ENCODE results near the gene STAP2. TPM values are rescaled to one million over a fixed set of nuclear protein-coding genes. Genes with fewer than 3 reads are reported as not detected.

Gene STAP2
- total and polyA plus RNA-seq, 10 of the 15 experiments (the other 5 are each of a cell fraction or from before 2014, with no cell fraction given), result 0.84 to 22.4 (median 15.2) TPM

DNA sequence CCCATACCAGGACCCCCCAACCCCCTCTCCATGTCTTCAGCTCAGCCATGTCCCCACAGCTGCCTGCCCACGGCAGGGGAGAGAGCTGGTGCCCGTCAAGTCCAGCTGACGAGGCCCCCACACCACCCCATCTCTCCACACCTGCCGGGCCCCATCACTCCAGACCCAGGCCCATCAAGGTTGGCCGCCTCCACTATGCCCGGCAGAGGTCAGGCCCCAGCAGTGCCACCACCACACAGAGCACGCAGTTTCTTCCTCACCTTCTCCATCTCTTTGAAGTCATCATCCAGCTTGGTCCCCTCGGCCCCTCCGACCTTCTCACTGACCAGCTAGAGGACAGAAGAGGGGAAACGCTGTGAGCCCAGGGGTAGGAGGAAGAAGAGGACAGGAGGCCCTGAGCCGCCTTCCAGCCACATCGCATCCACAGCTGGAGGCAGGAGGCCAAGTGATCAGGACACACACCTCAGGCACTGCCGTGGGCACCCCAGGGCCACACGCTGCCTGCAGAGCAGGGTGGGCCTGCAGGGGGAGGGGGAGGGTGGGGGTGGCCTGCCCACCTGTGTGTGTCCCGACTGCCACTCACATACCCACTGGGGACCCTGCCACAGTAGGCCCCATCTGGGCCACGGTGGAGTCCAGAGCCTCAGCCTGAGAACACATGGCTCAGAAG lies 28.2 kb upstream of the STAP2 start:
- Histone ChIP-seq H2AFZ (ENCODE audit: control insufficient read depth, low read depth, low read length) (no peak overlapping the region), H3K4me2 (ENCODE audit: control insufficient read depth, insufficient read depth) (no peak overlapping the region), H3K4me1 (ENCODE audit: control insufficient read depth, insufficient read depth, low read length) (peaks cover 39% of the 10 kb centered on the region), H3K27me3 (replicated peaks in 1 of 2; ENCODE audit: control insufficient read depth in 2 of 2, insufficient read depth in 2 of 2, low read length in 1 of 2) (no peaks in the 10 kb centered on the region), H3K9me3 (replicated peaks; ENCODE audit: control insufficient read depth, insufficient read depth, low read length) (no peaks in the 10 kb centered on the region), H3K4me3 (no peak overlapping the region), H3K36me3 (ENCODE audit: control insufficient read depth in 2 of 2, insufficient read depth in 2 of 2, low read length in 1 of 2) (peaks cover 20 to 49% of the 10 kb centered on the region in 2 experiments; a peak in 3 of 4 replicates), H3K27ac (ENCODE audit: control insufficient read depth, insufficient read depth) (no peak overlapping the region), H3K9ac (ENCODE audit: control insufficient read depth, insufficient read depth, low read length) (no peak overlapping the region), H3K79me2 (ENCODE audit: control insufficient read depth, insufficient read depth, low read length) (peaks cover 39% of the 10 kb centered on the region), H4K20me1 (ENCODE audit: control insufficient read depth, insufficient read depth) (no peaks in the 10 kb centered on the region)
- ChIA-PET SMC1A (ENCODE audit: uncharacterized antibody, unreplicated experiment) (no interaction called here), CTCF (interaction anchor here (0.8 to 3.1 kb wide), 4 partner anchors 14 to 101 kb away, joined by 3 to 17 read pairs (median 4); partner anchors contain the start of gene CHAF1A), RAD21 (ENCODE audit: unreplicated experiment) (no interaction called here), POLR2A (interaction anchor here (0.6 to 1.5 kb wide), 3 partner anchors 16 to 289 kb away, joined by 3 to 4 read pairs (median 4); partner anchors contain the start of gene CHAF1A)
- no peak for TF ChIP-seq IKZF1 (conservative IDR thresholded peaks at IDR 0.05)
- ATAC-seq (no peak), FAIRE-seq (no peak), DNase-seq (ENCODE audit: low read depth, low spot score) (no peak)
- in situ Hi-C loops (cut with MboI), result no loop called here
- intact Hi-C loops (cut with micrococcal nuclease; ENCODE audit: unreplicated experiment), result no loop called here
- 93% methylated on average over 12 of the region's 16 CpGs for WGBS (ENCODE audit: insufficient coverage, insufficient replicate concordance, low lambda C conversion rate, missing lambda C conversion rate)
- no TSS peak for BruUV-seq (replicated peaks)

GRCh38 chr19:4365791-4366665 lies 27.4 kb upstream of the STAP2 start:
- no peak overlapping the region for H3K27ac ChIP-seq (ENCODE audit: control insufficient read depth, insufficient read depth)
- intact Hi-C loops (cut with micrococcal nuclease; ENCODE audit: unreplicated experiment), result no loop called here
- no peak overlapping the region for H2AFZ ChIP-seq (ENCODE audit: control insufficient read depth, low read depth, low read length)
- no peaks in the 10 kb centered on the region for H3K27me3 ChIP-seq (replicated peaks in 1 of 2; ENCODE audit: control insufficient read depth in 2 of 2, insufficient read depth in 2 of 2, low read length in 1 of 2)
- no TSS peak for BruUV-seq (replicated peaks)
- H3K4me2 ChIP-seq (ENCODE audit: control insufficient read depth, insufficient read depth), result no peak overlapping the region
- peaks cover 31% of the 10 kb centered on the region for H3K4me1 ChIP-seq (ENCODE audit: control insufficient read depth, insufficient read depth, low read length)
- peaks cover 13 to 49% of the 10 kb centered on the region in 2 experiments; a peak in 3 of 4 replicates for H3K36me3 ChIP-seq (ENCODE audit: control insufficient read depth in 2 of 2, insufficient read depth in 2 of 2, low read length in 1 of 2)
- SMC1A ChIA-PET (ENCODE audit: uncharacterized antibody, unreplicated experiment), result no interaction called here
- FAIRE-seq, result no peak
- no peak for DNase-seq (ENCODE audit: low read depth, low spot score)
- CTCF ChIA-PET, result interaction anchor here (0.8 to 3.1 kb wide), 4 partner anchors 13 to 99 kb away, joined by 3 to 17 read pairs (median 4); partner anchors contain the start of gene CHAF1A
- RAD21 ChIA-PET (ENCODE audit: unreplicated experiment), result interaction anchor here (0.5 kb wide), 1 partner anchor 21 kb away, joined by 3 read pairs; no protein-coding TSS in a partner anchor
- H3K79me2 ChIP-seq (ENCODE audit: control insufficient read depth, insufficient read depth, low read length), result peaks cover 31% of the 10 kb centered on the region
- ATAC-seq, result no peak
- POLR2A ChIA-PET, result interaction anchor here (0.6 to 1.5 kb wide), 4 partner anchors 11 to 288 kb away, joined by 3 to 5 read pairs (median 4); partner anchors contain the start of gene CHAF1A
- no peaks in the 10 kb centered on the region for H4K20me1 ChIP-seq (ENCODE audit: control insufficient read depth, insufficient read depth)
- in situ Hi-C loops (cut with MboI), result no loop called here
- H3K9me3 ChIP-seq (replicated peaks; ENCODE audit: control insufficient read depth, insufficient read depth, low read length), result no peaks in the 10 kb centered on the region
- no peak overlapping the region for H3K4me3 ChIP-seq
- TF ChIP-seq FOS (IDR thresholded peaks at IDR 0.05; ENCODE audit: borderline replicate concordance, extremely low read depth, insufficient read length), result no peak
- TF ChIP-seq CHD2 (IDR thresholded peaks at IDR 0.05; ENCODE audit: borderline replicate concordance, low read depth, low read length), result no peak
- TF ChIP-seq IRF5 (IDR thresholded peaks at IDR 0.05; ENCODE audit: borderline replicate concordance), result no peak
- TF ChIP-seq ZNF592 (IDR thresholded peaks at IDR 0.05), result no peak
- H3K9ac ChIP-seq (ENCODE audit: control insufficient read depth, insufficient read depth, low read length), result no peak overlapping the region
- 95% methylated on average over 19 of the region's 19 CpGs for WGBS (ENCODE audit: insufficient coverage, insufficient replicate concordance, low lambda C conversion rate, missing lambda C conversion rate)

Data from GM12878 (cell line).